ENCODE results near the gene FBXW7. TPM values are rescaled to one million over a fixed set of nuclear protein-coding genes. Genes with fewer than 3 reads are reported as not detected.
A peak's percentile ranks its signal among the peaks of the same experiment; 100 is the strongest.

Gene FBXW7
- total RNA-seq, 2 experiments from 2014 or later, result 128 to 140 TPM

DNA sequence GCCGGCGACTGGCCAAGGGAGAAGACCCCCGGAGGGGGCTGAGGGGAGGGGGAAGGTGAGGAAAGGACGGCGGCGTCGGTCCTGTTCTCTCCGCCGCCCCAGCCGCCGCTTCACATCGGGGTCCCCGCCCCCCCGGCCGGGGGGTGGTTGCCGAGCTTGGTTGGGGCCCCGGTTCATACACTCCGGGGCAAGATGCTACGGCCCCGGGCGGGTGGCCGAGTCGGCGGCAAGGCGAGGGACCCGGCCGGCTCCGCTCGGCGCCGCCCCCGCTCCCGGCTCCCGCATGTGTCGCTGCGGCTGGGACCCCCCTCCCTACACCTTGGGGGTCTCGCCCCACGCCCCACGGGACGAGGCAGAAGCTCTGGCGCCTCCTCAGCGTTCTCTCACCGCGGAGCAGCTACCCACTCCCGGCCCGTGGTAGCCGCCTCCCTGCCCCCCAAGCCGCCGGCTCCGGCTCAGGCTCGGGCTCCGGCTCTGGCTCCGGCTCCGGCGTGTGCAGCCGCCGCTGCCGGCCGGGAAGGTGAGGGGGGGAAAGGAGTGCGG, 461 bp downstream of the FBXW7 start:
- Mint-ChIP-seq H3K27me3 (no peaks in the 10 kb centered on the region), H3K4me1 (ENCODE audit: low read depth) (peaks cover 72% of the 10 kb centered on the region), H3K27ac (peak overlapping the region; percentile 94), H3K9me3 (no peaks in the 10 kb centered on the region), H3K4me3 (peak overlapping the region; percentile 95), H3K36me3 (ENCODE audit: low read depth) (peaks cover 57% of the 10 kb centered on the region)
- TF ChIP-seq, protein P1, sequence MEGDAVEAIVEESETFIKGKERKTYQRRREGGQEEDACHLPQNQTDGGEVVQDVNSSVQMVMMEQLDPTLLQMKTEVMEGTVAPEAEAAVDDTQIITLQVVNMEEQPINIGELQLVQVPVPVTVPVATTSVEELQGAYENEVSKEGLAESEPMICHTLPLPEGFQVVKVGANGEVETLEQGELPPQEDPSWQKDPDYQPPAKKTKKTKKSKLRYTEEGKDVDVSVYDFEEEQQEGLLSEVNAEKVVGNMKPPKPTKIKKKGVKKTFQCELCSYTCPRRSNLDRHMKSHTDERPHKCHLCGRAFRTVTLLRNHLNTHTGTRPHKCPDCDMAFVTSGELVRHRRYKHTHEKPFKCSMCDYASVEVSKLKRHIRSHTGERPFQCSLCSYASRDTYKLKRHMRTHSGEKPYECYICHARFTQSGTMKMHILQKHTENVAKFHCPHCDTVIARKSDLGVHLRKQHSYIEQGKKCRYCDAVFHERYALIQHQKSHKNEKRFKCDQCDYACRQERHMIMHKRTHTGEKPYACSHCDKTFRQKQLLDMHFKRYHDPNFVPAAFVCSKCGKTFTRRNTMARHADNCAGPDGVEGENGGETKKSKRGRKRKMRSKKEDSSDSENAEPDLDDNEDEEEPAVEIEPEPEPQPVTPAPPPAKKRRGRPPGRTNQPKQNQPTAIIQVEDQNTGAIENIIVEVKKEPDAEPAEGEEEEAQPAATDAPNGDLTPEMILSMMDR (IDR thresholded peaks at IDR 0.05), result no peak
- intact Hi-C loops (cut with DNase I, micrococcal nuclease), result loop anchor here (5.0 to 10.0 kb wide), 8 partner anchors 33 to 1521 kb away; partner anchors contain the start of genes LRBA (in 1 of the 2) and TMEM154 (in 1 of the 2)
- Histone ChIP-seq H3K4me3 (ENCODE audit: low read length) (peak overlapping the region; percentile 84), H3K27ac (ENCODE audit: low read depth in 1 of 2, low read length in 2 of 2) (peak overlapping the region; percentile 73 to 90), H3K27me3 (ENCODE audit: control insufficient read depth in 1 of 2, insufficient read depth in 2 of 2, low read length in 2 of 2) (no peaks in the 10 kb centered on the region), H3K36me3 (ENCODE audit: insufficient read depth, low read length) (peaks cover 20% of the 10 kb centered on the region), H3K4me1 (ENCODE audit: insufficient read depth, low read length) (peaks cover 35% of the 10 kb centered on the region), H3K9me3 (ENCODE audit: control insufficient read depth in 1 of 2, insufficient read depth in 1 of 2, low read length in 2 of 2) (peaks cover 0 to 8% of the 10 kb centered on the region in 2 experiments)
- ChIA-PET POLR2A (interaction anchor here (0.6 to 4.8 kb wide), 21 partner anchors 9 to 775 kb away, joined by 3 to 147 read pairs (median 10); partner anchors contain the start of genes ARFIP1, GATB, TIGD4 and TMEM154), CTCF (interaction anchor here (0.9 to 3.5 kb wide), 4 partner anchors 10 to 144 kb away, joined by 3 to 19 read pairs (median 4); no protein-coding TSS in a partner anchor)
- ATAC-seq (ENCODE audit: poor library complexity) (peak; percentile 3), DNase-seq (peak in 10 of 14 experiments; percentile 14 to 57 (median 29))

DNA sequence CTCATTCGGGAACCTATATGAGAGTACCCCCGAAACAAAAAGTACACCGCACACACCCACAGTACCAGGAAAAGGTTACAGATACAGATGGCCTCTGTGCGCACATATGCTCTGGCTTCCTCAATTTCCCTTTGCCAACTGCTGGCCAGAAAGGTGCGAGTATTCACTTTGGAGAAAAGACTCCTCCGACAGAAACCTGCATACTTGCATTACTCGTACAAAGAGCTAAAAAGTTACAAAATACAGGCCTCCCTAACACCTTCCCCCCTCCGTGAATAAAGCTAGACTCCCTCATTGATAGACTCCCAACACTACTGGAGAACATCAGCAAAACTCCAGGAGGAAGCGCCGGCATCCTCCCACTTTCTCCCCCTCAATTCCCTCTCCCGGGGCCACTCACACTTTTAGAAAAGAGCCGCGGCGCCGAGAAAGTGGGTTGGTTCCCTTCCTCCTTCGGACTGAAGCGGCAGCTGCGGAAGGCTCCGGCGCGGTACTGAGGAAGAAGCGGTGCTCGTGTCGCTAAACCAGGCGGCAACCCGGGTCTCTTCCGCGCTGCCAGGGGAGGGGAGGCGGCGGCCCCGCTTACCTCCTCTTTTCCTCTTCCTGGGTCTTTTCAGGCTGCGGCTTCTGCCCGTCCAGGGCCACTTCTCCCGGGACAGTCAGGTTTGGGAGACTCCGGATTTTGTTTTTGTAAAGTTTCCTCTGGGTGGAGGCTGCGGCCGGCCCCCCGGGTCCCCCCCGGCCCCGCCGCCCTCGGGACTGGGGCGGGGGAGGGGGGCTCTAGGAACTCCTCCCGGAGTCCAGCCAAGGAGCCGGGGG, 1.1 kb downstream of the FBXW7 start:
- ChIA-PET POLR2A (interaction anchor here (0.8 to 4.8 kb wide), 12 partner anchors 10 to 245 kb away, joined by 3 to 147 read pairs (median 18); partner anchors contain the start of genes ARFIP1, TIGD4 and TMEM154), CTCF (interaction anchor here (1.3 to 3.5 kb wide), 2 partner anchors 33 to 144 kb away, joined by 4 to 19 read pairs; no protein-coding TSS in a partner anchor)
- Mint-ChIP-seq H3K4me3 (peak overlapping the region; percentile 97), H3K9me3 (no peaks in the 10 kb centered on the region), H3K4me1 (ENCODE audit: low read depth) (peaks cover 77% of the 10 kb centered on the region), H3K27me3 (no peaks in the 10 kb centered on the region), H3K27ac (peak overlapping the region; percentile 91), H3K36me3 (ENCODE audit: low read depth) (peaks cover 61% of the 10 kb centered on the region)
- Histone ChIP-seq H3K27ac (ENCODE audit: low read depth in 1 of 2, low read length in 2 of 2) (peak overlapping the region; percentile 73 to 90), H3K4me1 (ENCODE audit: insufficient read depth, low read length) (peaks cover 28% of the 10 kb centered on the region), H3K36me3 (ENCODE audit: insufficient read depth, low read length) (peaks cover 17% of the 10 kb centered on the region), H3K9me3 (ENCODE audit: control insufficient read depth in 1 of 2, insufficient read depth in 1 of 2, low read length in 2 of 2) (peaks cover 0 to 4% of the 10 kb centered on the region in 2 experiments), H3K4me3 (ENCODE audit: low read length) (peak overlapping the region; percentile 84), H3K27me3 (ENCODE audit: control insufficient read depth in 1 of 2, insufficient read depth in 2 of 2, low read length in 2 of 2) (no peaks in the 10 kb centered on the region)
- ATAC-seq (ENCODE audit: poor library complexity), result no peak
- TF ChIP-seq, protein P1 (IDR thresholded peaks at IDR 0.05), result no peak
- peak; percentile 33 to 72 (median 52) for DNase-seq
- intact Hi-C loops (cut with DNase I, micrococcal nuclease), result loop anchor here (1.0 to 10.0 kb wide), 9 partner anchors 32 to 1520 kb away; partner anchors contain the start of genes LRBA (in 1 of the 2) and TMEM154 (in 1 of the 2)

DNA sequence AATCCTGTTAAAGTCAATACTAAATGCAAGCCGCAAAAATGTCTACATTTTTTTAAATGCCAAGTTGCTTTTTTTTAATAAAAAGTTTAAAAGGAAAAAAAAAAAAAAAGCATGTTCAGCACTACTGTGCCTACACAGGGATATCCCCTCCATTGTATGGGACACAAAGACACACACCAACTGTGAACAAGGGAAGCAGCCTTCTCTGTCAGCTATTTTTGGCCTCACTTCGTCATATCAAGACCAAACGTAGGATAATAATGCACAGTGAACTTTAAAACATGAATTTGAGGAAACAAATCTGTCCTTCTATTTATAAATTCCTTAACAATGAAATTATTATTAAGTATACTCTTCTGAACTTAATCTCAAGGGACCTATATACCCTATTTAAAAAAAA, 4.4 kb downstream of the FBXW7 start:
- Histone ChIP-seq H3K36me3 (ENCODE audit: insufficient read depth, low read length) (peaks cover 11% of the 10 kb centered on the region), H3K27ac (ENCODE audit: low read depth in 1 of 2, low read length in 2 of 2) (no peak overlapping the region), H3K4me1 (ENCODE audit: insufficient read depth, low read length) (peaks cover 7% of the 10 kb centered on the region), H3K9me3 (ENCODE audit: control insufficient read depth in 1 of 2, insufficient read depth in 1 of 2, low read length in 2 of 2) (no peaks in the 10 kb centered on the region), H3K4me3 (ENCODE audit: low read length) (no peak overlapping the region), H3K27me3 (ENCODE audit: control insufficient read depth in 1 of 2, insufficient read depth in 2 of 2, low read length in 2 of 2) (no peaks in the 10 kb centered on the region)
- ChIA-PET CTCF (interaction anchor here (0.7 to 2.2 kb wide), 4 partner anchors 12 to 104 kb away, joined by 3 to 8 read pairs (median 6); no protein-coding TSS in a partner anchor), POLR2A (interaction anchor here (0.7 kb wide), 2 partner anchors 53 to 670 kb away, joined by 3 to 5 read pairs; no protein-coding TSS in a partner anchor)
- intact Hi-C loops (cut with DNase I, micrococcal nuclease), result loop anchor here in 1 of 2 experiments (10.0 kb wide), 2 partner anchors 427 to 1517 kb away; partner anchors contain the start of gene LRBA
- Mint-ChIP-seq H3K9me3 (no peaks in the 10 kb centered on the region), H3K4me3 (peak overlapping the region; percentile 1), H3K36me3 (ENCODE audit: low read depth) (peaks cover 57% of the 10 kb centered on the region), H3K27me3 (no peaks in the 10 kb centered on the region), H3K4me1 (ENCODE audit: low read depth) (peaks cover 58% of the 10 kb centered on the region), H3K27ac (no peak overlapping the region)
- ATAC-seq (ENCODE audit: poor library complexity) (no peak), DNase-seq (no peak)
- TF ChIP-seq, protein P1 (IDR thresholded peaks at IDR 0.05), result no peak

All from CD4-positive, alpha-beta T cell (primary cell).